CD4-positive, alpha-beta T cell treated with Interleukin-21 for 1 hour (primary cell): ENCODE data around the gene SERPINB6.
"Not testable (repeated sequence)": the region's sequence is repeated elsewhere in the genome, so short reads cannot be mapped to it uniquely, and the experiment has no call there.

Source experiments
- DNase-seq: peaks from one replicate; pipeline ENCODE4 v3.0.0-alpha.2; 2020

SERPINB6 gene

DNA sequence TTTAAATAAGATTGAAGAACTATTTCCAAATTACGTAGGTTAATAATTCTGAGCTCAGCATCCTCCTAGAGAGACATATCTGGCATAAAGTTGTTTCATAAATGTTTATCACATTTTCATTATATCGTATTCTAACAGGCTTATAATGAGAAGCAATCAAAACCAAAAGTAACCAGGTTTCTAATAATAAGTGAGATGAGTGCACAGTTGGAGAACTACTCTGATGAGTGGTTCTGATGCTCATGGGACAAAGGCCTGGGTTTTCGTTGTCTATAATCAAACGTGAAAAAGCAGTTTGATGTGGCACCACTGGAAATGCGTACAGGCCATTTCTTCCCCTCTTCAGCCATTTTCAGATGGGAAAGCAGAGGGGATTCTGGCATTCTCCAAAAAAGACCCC is 4.7 kb upstream of the SERPINB6 start:
- DNase-seq: no peak

DNA sequence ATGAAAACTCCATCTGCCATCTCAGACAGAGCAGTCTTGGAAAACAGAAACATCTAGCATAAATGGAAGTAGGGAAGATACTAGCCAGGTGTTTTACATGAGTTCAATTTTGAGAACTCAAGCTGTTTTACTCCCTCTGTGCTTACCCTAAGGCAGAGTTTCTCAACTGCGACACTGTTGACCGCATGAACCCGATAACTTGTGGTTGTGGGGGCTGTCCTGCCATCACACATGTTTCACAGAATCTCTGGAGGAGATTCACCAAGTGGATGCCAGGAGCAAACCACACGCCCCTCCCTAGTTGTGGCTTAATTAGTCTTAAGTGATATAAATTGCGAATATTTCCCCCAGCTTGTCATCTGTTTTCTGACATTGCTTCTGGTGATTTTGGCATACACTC is 2.3 kb upstream of the SERPINB6 start:
- peak; percentile 50 for DNase-seq

DNA sequence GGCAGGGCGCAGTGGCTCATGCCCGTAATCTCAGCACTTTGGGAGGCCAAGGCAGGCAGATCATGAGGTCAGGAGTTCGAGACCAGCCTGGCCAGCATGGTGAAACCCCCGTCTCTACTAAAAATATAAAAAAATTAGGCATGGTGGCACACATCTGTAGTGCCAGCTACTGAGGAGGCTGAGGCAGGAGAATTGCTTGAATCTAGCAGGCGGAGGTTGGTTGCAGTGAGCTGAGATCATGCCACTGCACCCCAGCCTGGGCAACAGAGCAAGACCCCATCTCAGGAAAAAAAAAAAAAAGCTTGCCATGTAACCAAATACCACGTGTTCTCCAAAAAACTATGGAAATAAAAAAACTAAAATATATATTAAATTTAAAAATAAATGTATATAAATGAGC is 1.8 kb upstream of the SERPINB6 start:
- DNase-seq: not testable (repeated sequence)

DNA sequence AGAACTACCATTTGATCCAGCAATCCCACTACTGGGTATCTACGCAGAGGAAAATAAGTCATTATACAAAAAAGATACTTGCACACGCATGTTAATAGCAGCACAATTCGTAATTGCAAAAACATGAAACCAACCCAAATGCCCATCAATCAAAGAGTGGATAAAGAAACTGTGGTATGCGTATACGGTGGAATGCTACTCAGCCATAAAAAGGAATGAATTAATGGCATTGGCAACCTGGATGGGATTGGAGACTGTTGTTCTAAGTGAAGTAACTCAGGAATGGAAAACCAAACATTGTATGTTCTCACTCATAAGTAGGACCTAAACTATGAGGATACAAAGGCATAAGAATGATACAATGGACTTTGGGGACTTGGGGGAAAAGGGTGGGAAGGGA is 1.3 kb upstream of the SERPINB6 start:
- DNase-seq: not testable (repeated sequence)

DNA sequence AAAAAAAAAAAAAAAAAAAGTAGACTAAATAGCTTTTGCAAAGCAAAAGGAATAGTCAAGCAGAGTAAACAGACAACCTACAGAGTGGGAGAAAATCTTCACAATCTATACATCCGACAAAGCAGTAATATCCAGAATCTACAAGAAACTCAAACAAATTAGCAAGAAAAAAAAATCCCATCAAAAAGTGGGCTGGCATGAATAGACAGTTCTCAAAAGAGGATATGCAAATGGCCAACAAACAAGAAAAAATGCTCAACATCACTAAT is 786 bp upstream of the SERPINB6 start:
- DNase-seq: not testable (repeated sequence)

DNA sequence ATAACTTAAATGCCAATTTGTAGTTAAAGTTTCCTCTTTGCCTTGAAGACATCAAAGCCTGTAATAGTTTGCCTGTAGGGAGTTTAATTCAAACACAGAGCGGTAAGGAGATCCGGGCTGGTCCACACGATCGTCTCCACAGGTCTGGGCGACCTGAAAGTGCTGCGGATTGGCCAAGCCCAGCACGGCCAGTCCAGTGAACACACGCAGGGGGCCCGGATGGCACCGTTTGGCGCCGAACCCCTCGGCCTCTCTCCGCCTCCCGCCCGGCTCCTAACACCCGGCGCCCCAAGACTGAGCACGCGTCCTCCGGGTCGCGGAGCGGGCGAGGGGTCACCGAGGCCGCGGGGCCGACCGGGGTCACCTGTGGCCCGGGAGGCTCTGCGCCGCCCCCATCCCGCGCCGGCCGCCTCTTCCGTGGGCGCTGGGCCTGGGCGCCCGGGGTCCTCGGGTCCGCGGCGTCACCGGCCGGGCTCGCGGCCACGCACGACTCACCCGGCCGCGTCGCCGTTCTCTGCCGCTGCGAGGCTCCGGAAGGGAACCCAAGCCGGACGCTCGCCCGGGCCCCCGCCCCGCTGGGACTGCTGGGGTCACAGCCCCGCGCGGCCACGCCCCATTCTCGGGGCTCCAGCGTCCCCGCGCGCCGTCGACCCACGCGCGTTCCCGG is 481 bp downstream of the SERPINB6 start:
- peak; percentile 61 for DNase-seq

DNA sequence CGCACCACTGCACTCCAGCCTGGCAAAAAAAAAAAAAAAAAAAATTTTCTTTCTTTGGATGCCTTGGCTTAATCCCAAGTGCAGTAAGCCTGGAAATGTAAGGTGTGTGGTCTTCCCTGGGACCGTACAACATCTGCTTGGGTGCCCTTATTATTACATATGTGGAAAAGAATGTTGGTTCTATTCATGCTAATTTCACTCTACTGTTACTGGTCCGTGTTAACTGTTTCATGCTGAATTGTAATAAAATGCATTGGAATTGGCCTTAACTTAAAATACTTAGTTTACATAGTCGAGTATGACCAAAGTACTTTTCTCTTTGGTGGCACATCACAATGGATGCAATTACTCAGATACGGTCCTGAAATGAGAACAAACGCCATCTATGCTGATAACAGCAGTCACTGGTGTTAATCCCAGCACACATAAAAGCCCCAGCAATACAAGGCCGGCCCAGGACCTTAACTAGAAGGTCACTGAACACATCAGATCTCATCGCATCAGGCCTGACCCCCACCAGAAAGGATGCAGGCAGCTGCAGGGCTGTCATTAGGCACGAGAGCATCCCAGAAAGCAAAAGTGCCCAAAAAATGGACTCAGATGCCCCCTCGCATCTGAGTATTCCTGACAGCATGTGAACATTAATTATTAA is 1.2 kb downstream of the SERPINB6 start:
- no peak for DNase-seq

DNA sequence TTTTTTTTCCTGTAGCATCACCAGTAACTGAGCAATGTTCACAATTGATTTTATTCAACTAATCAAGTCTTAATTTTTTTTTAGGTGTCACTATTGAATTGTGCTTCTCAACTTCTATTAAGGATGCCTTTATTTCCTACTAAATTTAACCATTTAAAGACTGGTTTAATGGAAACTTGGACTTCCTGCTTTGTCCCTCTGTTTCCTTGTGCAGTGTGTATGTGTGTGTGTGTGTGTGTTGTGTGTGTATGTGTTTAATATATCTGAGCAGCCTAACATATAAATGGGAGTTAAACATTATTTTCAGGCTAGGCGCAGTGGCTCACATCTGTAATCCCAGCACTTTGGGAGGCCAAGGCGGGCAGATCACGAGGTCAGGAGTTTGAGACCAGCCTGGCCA is 1.8 kb downstream of the SERPINB6 start:
- no peak for DNase-seq

DNA sequence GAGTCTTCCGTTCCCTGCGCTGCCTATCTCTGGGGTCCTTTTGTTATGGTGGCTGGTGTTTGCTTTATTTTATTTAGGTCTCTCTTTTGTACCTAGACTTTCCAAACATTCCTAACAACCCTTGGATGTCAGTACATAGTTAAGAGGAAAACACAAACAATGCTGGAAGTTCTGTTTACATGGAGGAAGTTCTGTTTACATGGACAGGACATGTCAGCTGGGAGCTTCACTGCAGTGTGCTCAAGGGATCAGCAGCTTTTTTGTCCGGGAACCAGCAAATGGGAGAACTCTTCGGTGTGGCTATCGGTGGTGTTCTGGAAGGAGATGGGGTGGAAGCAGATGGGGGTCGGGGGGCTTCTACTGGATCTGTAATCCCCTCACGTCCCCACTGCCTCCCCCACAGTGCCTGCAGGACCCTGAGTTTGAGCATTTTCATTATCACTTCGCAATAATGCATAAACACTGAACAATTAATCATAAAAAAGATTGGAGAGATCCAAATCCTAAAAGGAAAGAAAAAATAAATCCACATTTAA is 2.7 kb downstream of the SERPINB6 start:
- DNase-seq: no peak

DNA sequence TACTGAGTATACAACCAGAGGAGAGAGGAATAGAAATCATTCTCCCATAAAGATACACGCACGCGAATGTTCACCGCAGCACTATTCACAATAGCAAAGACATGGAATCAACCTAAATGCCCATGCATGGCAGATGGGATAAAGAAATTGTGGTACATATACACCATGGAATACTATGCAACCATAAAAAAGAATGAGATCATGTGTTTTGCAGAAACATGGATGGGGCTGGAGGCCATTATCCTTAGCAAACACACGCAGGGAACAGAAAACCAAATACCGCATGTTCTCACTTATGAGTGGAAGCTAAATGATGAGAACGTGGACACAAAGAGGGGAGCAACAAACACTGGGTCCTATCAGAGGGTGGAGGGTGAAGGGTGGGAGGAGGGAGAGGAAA is 3.4 kb downstream of the SERPINB6 start:
- DNase-seq: no peak

DNA sequence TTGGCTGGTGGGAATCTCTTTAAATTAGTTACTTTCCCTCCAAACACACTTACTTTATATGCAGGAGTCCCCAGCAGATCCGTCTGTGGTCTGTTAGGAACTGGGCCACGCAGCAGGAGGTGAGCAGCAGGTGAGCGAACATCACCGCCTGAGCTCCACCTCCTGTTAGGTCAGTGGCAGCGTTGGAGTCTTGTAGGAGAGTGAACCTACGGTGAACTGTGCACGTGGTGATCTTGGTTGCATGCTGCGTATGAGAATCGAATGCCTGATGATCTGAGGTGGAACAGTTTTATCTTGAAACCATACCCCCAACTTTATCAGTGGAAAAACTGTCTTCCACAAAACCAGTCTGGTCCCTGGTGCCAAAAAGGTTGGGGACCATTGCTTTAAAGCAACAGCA is 5.0 kb downstream of the SERPINB6 start:
- DNase-seq: no peak

DNA sequence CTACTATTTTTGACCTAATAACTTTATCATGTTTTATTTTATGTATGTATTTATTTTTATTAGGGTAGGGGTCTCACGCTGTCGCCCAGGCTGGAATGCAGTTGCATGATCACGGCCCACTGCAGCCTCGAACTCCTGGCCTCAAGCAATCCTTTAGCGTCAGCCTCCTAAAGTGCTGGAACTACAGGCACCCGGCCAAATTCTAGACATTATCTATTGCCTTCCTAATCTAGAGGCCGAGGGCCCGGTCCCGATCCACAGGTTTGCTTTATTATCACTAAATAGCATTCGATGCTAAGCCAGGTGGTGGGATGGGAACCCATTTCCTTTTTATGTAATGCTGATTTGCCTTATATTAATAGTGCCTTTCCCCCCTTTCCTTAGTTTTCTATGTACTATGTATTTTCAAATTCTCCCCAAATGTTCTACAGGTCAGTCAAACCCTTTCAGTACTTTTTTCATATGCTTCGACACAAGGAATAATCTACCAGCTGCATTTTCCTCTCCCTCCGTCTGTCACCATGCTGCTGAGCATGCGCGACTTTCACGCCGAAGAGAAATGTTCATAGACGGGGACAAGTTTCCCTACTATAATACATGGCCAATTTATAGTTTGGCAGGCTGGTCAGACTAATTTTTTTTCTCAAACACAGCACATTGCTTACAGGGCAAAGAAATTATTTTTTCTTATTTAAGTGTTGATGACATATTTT is 6.4 kb downstream of the SERPINB6 start:
- no peak for DNase-seq

DNA sequence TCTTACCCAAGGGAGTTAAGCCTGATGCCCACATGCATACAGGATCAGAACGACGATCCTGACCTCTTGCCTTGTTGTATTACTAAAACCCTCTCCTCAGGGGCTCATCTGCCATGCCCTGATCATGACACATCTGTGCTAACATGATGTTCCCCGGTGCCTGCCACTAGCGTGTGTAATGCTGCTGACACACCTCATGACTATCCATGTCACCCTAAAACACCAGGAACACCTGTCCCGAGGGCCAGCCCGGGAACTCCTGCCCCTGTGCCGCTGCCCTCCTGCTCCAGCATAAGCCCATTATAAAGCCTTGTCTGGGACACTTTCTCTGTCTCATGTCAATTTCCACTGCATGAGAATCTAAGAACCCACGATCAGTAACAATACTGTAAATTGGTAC is 7.6 kb downstream of the SERPINB6 start:
- DNase-seq: no peak

DNA sequence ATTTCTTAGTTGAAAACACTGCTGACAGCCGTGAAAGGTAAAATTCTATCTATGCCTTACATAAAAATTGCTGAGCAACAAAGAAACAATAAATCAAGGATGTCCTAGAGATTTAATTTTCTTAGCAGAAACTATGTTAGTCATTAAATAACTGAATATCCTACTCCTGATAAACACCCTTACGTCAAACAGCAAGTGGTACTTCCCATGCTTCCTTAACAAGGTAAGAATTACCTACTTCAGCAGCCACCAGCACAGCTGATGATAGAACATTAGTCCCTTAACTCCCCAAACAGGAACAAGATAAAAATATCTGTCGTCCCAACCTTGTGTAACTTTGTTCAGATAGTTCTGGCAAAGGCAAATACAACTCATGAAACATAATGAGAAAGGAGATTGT is 8.7 kb downstream of the SERPINB6 start:
- DNase-seq: no peak

DNA sequence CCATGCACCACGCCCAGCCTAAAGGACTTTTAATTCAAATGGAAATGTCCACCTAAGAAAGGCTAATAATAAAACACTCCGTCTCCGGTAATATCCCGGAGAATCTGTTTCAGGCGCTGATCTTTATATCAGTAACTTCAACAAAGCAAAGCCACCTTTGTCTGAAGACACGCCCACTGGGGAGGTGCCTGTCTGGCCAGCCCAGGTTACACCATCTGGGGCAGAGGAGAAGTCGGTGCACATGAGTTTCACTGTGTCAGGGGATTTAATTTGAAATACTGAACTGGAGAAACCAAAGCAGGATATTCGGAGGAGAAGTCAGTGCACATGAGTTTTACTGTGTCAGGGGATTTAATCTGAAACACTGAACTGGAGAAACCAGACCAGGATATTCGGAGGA is 9.4 kb downstream of the SERPINB6 start:
- DNase-seq: no peak

DNA sequence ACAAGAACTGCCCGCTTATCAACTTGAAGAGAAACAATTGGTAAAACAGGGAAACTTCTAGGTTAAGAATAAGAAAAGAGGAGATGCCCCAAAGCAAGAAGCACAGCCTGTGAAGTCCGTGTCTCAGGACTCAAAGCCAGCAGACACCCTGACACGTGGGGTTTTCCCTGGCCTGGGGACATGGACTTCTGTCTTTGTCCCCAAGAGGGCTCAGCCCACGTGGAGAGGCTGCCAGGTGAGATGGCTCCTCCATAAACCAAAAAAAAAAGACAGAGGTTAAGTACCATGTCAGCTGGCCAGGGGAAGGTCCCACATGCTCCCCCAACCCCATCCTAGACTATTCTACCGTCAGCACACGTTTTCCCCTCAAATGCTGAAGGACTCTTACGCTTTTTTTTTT is 9.9 kb downstream of the SERPINB6 start:
- DNase-seq: no peak

DNA sequence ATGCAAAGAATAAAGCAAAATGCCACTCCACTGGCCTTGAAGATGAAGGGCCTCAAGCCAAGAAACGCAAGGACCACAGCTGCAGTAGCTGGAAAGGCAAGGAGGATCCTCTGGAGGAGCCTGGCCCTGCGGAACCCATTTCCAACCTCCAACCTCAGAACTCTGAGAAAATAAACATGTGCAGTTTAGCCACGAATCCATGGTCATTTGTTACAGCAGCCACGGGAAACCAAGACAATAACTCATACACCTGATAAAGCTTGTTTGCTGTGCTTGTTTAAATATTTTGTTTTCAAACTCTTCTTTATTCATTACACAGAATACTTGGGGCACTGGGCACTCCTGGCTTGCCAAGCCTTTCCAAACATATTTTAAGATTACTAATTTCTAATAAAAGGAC is 10.4 kb downstream of the SERPINB6 start:
- no peak for DNase-seq

DNA sequence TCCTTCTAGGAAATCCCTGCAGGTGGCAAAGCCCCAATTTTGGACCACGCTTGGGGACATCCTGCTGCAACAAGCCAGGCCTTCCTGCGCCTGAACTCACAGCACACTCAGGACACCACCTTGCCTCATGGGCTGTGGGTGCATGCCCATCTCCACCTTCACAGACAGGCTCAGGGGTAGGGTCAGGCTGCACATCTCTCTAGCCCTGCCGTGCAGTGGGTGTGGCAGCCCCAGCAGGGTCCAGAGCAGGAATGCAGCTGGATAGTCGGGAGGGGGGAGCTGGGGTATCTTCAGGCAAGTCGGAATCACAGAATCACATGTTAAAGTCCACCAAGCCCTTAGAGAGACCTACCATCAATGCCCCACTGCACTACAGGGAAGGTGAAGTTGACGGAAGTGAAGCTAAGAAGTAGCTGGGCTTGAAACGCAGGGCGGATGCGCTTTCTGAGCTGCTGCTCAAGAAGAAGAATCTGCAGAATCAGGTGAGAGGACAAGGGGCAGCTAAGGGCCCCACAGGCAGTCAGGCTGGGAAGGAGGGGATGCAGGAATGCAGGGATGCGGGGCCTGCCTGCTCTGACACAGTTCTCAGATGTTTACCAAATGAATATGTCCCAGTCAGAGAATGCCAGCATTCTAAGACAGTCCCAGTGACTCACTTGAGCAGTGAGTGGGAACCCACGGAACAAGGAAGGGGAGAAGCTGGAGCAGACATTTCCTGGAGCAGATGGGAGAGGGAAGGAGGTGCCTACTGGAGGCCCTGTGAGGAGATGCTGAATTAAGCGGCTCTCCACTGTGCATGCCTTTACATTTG is 11.3 kb downstream of the SERPINB6 start:
- DNase-seq: no peak

DNA sequence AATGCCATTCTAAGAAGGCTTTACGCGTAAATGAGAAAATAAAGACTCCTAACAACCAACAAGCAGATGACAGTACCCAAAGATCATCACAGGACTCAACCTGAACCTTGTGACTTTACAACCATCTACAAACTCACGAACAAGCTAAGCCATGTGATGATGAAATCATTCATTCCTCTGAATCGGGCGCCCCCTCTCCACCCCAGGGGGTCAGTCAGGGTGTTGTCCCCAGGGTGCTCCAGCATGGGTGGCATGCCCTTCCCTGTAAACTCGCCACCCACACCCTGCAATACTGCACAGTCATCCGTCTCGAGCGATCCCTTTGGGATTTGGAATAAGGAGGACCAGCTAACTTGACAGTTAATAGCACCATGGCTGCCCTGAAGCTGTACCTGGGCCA is 12.6 kb downstream of the SERPINB6 start:
- no peak for DNase-seq

DNA sequence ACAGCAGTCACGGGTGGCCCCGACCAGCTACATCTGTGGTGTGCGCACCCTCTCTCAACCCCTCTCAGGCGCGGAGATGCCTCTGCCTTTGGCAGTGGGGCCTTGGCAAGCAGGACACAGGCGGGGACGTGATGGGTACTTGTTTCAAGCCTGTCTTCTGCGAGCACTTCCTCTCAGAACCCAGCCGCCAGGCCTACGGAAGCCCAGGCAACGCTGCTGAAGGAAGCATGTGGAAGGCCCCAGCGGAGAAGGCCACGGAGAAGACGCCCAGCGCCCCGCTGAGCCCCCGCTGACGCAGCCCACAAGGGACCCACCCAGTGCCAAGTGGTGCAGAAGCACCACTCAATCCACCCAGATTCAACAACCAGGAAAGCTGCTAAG is 13.0 kb downstream of the SERPINB6 start:
- no peak for DNase-seq

DNA sequence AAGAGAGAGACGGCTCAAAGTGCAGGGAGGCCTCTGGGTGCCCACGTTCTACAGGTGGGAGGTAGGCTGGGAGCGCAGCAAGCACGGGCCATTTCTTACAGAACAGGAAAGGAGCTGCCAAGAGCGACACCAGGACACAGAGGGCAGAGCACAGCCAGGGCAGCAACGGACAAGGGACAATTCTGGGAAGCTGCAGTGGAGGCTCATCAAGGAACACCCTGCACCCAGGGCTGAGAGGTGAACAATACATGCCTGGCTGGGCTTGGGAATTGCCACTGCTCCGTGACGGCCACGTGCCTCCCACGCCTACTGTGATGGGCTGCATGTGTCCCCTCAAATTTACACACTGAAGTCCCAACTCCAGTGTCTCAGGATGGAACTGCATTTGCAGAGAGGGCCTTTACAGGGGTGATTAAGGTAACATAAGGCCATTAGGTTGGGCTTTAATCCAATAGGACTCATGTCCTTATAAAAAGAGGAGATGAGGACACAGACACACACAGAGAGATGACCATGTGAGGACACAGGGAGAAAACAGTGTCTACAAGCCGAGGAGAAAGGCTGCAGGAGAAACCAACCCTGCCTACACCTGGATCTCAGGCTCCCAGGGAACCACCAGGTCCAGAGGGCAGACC is 13.6 kb downstream of the SERPINB6 start:
- no peak for DNase-seq

DNA sequence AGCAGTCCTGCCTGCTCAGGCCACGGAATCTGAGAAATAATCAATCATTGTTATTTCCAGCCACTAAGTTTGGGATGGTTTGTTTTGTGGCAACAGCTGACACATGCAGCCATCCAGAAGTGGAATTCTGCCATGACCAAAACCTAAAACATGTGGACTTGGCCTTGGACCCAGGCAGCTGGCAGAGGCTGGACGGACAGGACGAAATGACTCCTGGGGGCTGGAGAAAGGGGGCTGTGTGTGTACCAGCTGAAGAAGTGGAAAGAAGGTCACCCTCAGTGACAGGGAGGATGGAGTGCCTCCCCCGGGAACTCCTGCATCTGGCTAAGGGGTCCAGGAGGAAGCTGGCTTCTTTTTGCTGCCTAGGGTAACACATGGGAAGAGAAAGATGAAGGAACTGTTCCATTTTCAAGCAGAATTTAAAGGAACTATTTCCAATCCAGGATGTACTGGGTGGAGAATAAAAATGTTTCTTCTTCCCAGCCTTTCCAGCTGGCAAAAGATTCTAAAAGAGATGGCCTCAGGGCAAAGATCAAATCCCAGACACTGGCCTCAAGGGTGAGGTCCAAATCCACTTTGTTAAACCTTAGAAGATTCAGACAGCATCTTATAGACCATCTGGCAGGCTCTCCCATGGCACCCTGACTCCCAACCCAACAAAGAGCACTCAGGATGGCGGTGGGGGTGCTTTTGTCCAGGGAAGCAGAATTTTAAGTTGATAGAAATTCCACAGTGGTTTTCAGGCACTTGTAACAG is 14.3 kb downstream of the SERPINB6 start:
- DNase-seq: no peak
